ENCODE results near the gene STK10.

STK10 gene

DNA sequence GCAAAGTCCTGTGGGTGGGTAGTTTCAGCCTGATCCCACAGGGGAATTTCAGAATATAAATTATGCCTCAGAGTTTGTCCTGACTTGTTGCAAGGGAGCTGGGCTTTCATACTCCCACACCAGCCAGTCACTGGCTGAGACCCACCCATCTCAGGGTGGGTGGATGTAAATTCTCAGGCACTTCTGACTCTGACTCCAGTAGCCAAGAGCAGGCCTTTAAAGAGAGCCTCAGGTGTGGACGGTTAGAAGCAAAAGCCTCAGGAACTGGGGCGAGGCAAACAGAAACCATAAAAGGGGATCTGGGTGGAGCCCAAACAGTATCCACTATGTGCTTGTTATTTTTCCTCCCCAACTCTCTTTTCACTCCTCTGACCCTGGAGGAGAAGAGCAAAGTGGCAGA, 153.0 kb downstream of the STK10 start:
- Histone ChIP-seq H3F3A (ENCODE audit: control insufficient read depth, insufficient read depth) (no peaks in the 10 kb centered on the region), H3K9me2 (replicated peaks; ENCODE audit: control insufficient read depth, low read length) (no peaks in the 10 kb centered on the region), H3K4me2 (ENCODE audit: low read length) (no peak overlapping the region), H3K27ac (ENCODE audit: low read depth, low read length) (no peak overlapping the region), H3K27me3 (ENCODE audit: control insufficient read depth, low read length) (no peaks in the 10 kb centered on the region), H3K79me2 (ENCODE audit: control insufficient read depth, low read length) (no peaks in the 10 kb centered on the region), H3K4me3 (ENCODE audit: low read length) (no peak overlapping the region), H3K4me1 (ENCODE audit: control insufficient read depth, low read length) (no peaks in the 10 kb centered on the region), H3K9me3 (ENCODE audit: control insufficient read depth, insufficient read depth, low read length) (peaks cover 7% of the 10 kb centered on the region), H4K20me1 (ENCODE audit: control insufficient read depth, insufficient read depth, low read depth, low read length) (no peaks in the 10 kb centered on the region), H3K36me3 (ENCODE audit: control insufficient read depth, low read length) (no peaks in the 10 kb centered on the region)
- no peak for TF ChIP-seq EZH2phosphoT487 (IDR thresholded peaks at IDR 0.05; ENCODE audit: borderline replicate concordance, low read length)
- TF ChIP-seq, protein P1, sequence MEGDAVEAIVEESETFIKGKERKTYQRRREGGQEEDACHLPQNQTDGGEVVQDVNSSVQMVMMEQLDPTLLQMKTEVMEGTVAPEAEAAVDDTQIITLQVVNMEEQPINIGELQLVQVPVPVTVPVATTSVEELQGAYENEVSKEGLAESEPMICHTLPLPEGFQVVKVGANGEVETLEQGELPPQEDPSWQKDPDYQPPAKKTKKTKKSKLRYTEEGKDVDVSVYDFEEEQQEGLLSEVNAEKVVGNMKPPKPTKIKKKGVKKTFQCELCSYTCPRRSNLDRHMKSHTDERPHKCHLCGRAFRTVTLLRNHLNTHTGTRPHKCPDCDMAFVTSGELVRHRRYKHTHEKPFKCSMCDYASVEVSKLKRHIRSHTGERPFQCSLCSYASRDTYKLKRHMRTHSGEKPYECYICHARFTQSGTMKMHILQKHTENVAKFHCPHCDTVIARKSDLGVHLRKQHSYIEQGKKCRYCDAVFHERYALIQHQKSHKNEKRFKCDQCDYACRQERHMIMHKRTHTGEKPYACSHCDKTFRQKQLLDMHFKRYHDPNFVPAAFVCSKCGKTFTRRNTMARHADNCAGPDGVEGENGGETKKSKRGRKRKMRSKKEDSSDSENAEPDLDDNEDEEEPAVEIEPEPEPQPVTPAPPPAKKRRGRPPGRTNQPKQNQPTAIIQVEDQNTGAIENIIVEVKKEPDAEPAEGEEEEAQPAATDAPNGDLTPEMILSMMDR (IDR thresholded peaks at IDR 0.05; ENCODE audit: low read depth, low read length, poor library complexity, severe bottlenecking), result no peak

GRCh38 chr5:172031894-172032461, 156.0 kb downstream of the STK10 start:
- no peaks in the 10 kb centered on the region for H3K9me2 ChIP-seq (replicated peaks; ENCODE audit: control insufficient read depth, low read length)
- H3K4me3 ChIP-seq (ENCODE audit: low read length), result no peak overlapping the region
- H3K9me3 ChIP-seq (ENCODE audit: control insufficient read depth, insufficient read depth, low read length), result peaks cover 7% of the 10 kb centered on the region
- H3K4me1 ChIP-seq (ENCODE audit: control insufficient read depth, low read length), result no peaks in the 10 kb centered on the region
- no peaks in the 10 kb centered on the region; the same call in 1 of the 2 replicates for H3K27me3 ChIP-seq (ENCODE audit: control insufficient read depth, low read length)
- no peak overlapping the region for H3K27ac ChIP-seq (ENCODE audit: low read depth, low read length)
- no peaks in the 10 kb centered on the region for H3K36me3 ChIP-seq (ENCODE audit: control insufficient read depth, low read length)
- TF ChIP-seq, protein P1 (IDR thresholded peaks at IDR 0.05; ENCODE audit: low read depth, low read length, poor library complexity, severe bottlenecking), result no peak
- TF ChIP-seq EZH2phosphoT487 (IDR thresholded peaks at IDR 0.05; ENCODE audit: borderline replicate concordance, low read length), result no peak
- H4K20me1 ChIP-seq (ENCODE audit: control insufficient read depth, insufficient read depth, low read depth, low read length), result no peaks in the 10 kb centered on the region
- H3K79me2 ChIP-seq (ENCODE audit: control insufficient read depth, low read length), result no peaks in the 10 kb centered on the region
- no peaks in the 10 kb centered on the region for H3F3A ChIP-seq (ENCODE audit: control insufficient read depth, insufficient read depth)
- H3K4me2 ChIP-seq (ENCODE audit: low read length), result no peak overlapping the region

- no peaks in the 10 kb centered on the region for H3K4me1 ChIP-seq (ENCODE audit: control insufficient read depth, low read length)
- H3K79me2 ChIP-seq (ENCODE audit: control insufficient read depth, low read length), result no peaks in the 10 kb centered on the region
- no peaks in the 10 kb centered on the region; the same call in 1 of the 2 replicates for H3K27me3 ChIP-seq (ENCODE audit: control insufficient read depth, low read length)
These were observed 158.1 kb downstream of the STK10 start for GRCh38 chr5:172029876-172030275.

More at GRCh38 chr5:172029876-172030275, 158.1 kb downstream of the STK10 start:
- no peaks in the 10 kb centered on the region for H3F3A ChIP-seq (ENCODE audit: control insufficient read depth, insufficient read depth)
- no peak overlapping the region for H3K4me2 ChIP-seq (ENCODE audit: low read length)
- peaks cover 7% of the 10 kb centered on the region for H3K9me3 ChIP-seq (ENCODE audit: control insufficient read depth, insufficient read depth, low read length)
- no peaks in the 10 kb centered on the region for H3K9me2 ChIP-seq (replicated peaks; ENCODE audit: control insufficient read depth, low read length)
- no peaks in the 10 kb centered on the region for H3K36me3 ChIP-seq (ENCODE audit: control insufficient read depth, low read length)
- TF ChIP-seq, protein P1 (IDR thresholded peaks at IDR 0.05; ENCODE audit: low read depth, low read length, poor library complexity, severe bottlenecking), result no peak
- TF ChIP-seq EZH2phosphoT487 (IDR thresholded peaks at IDR 0.05; ENCODE audit: borderline replicate concordance, low read length), result no peak
- H3K27ac ChIP-seq (ENCODE audit: low read depth, low read length), result no peak overlapping the region
- no peak overlapping the region for H3K4me3 ChIP-seq (ENCODE audit: low read length)
- H4K20me1 ChIP-seq (ENCODE audit: control insufficient read depth, insufficient read depth, low read depth, low read length), result no peaks in the 10 kb centered on the region

Data from DOHH2 (cell line).